Ishikawa (cell line): ENCODE results near the gene CACNA2D4.

Experiments used
- CEBPB ChIP-seq: IDR thresholded peaks from 2 replicates; pipeline ENCODE4 v1.6.1; 2012
- EGR1 ChIP-seq: IDR thresholded peaks from 2 replicates; pipeline ENCODE4 v1.6.1; 2012
- EP300 ChIP-seq: IDR thresholded peaks from 2 replicates; pipeline ENCODE4 v1.6.1; 2012; ENCODE audit warnings: borderline replicate concordance
- FOXM1 ChIP-seq: IDR thresholded peaks from 2 replicates; pipeline ENCODE4 v1.6.1; 2012; ENCODE audit warnings: low read depth, borderline replicate concordance
- MAX ChIP-seq: IDR thresholded peaks from 2 replicates; pipeline ENCODE4 v1.6.1; 2012
- NFIC ChIP-seq: IDR thresholded peaks from 2 replicates; pipeline ENCODE4 v1.6.1; 2012
- RAD21 ChIP-seq: IDR thresholded peaks from 2 replicates; pipeline ENCODE4 v1.6.1; 2012; ENCODE audit warnings: low read depth
- REST ChIP-seq: IDR thresholded peaks from 2 replicates; pipeline ENCODE4 v1.6.1; 2012; ENCODE audit warnings: low read depth, mild to moderate bottlenecking
- TAF1 ChIP-seq: IDR thresholded peaks from 2 replicates; pipeline ENCODE4 v1.6.1; 2012; ENCODE audit warnings: low read depth, mild to moderate bottlenecking
- TCF12 ChIP-seq: IDR thresholded peaks from 2 replicates; pipeline ENCODE4 v1.6.1; 2012; ENCODE audit warnings: low read depth
- TEAD4 ChIP-seq: IDR thresholded peaks from 2 replicates; pipeline ENCODE4 v1.6.1; 2012
- ZBTB7A ChIP-seq: IDR thresholded peaks from 2 replicates; pipeline ENCODE4 v1.6.1; 2012; ENCODE audit warnings: low read depth

DNA sequence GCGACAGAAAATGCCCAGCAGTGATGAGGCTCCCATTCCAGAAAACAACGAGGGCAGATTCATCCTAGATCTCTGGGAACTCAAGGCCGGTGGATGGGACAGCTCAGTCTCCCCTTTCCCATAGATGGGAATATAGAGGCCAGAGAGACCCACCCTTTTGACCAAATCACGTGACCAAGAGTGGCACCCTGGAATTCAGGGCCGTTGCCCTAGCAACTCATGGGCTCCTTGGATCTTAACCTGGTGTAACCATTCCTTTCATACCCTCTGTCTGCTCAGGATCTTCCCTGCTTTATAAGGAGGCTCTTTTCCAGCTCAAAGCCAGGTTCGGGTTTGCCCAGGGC, 106.5 kb downstream of the CACNA2D4 start:
- TF ChIP-seq TEAD4 = no peak
- no peak for TF ChIP-seq EGR1
- TF ChIP-seq TAF1 = no peak
- no peak for TF ChIP-seq NFIC
- TF ChIP-seq RAD21 = no peak
- TF ChIP-seq CEBPB = no peak
- TF ChIP-seq EP300 = no peak
- no peak for TF ChIP-seq MAX
- TF ChIP-seq REST = no peak
- no peak for TF ChIP-seq FOXM1
- no peak for TF ChIP-seq TCF12
- no peak for TF ChIP-seq ZBTB7A
